GM20431 (cell line): ENCODE data around the gene PDXP.
"Not testable (repeated sequence)": the region's sequence is repeated elsewhere in the genome, so short reads cannot be mapped to it uniquely, and the experiment has no call there.

Source experiments
- in situ Hi-C: fragments of 300-500 bp; cut with MseI, MboI; formaldehyde crosslinking; loops from one replicate; pipeline ENCODE4 v1.15.0; 2020; ENCODE audit warnings: low sequenced_read_pairs; ENCODE audit not compliant: unreplicated experiment

The PDXP gene

DNA sequence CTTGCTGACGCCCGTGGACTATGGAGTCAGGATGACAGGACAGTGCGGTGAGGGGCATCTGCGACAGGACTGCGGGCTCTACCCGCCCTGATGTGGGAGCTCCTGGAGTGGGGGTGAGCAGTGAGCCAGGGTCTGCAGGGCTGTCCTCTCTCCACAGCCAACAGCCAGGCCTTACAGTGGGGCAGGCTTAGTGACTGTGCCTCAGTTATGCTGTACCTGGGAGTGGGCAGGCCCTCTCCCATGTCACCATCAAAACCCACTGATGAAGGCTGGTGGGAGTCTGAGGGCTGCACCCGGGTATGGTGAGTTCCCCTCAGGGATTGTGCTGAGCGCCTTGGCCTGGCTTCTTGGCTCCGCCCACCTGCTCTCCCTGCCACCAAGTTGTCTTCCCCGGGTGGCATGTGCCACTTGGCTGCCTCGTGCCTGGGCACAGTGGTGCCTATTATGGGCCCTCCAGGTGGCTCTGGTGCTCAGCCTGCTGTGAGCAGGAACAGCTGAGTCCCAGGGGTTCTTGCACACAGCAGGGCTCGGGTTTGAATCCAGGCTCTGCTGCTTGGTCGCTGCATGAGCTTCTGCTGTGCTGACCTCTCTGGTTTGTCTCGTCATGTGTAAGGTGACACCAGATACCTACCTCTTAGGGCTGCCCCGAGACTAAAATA, 34.2 kb downstream of the PDXP start:
- in situ Hi-C loops: no loop called here

DNA sequence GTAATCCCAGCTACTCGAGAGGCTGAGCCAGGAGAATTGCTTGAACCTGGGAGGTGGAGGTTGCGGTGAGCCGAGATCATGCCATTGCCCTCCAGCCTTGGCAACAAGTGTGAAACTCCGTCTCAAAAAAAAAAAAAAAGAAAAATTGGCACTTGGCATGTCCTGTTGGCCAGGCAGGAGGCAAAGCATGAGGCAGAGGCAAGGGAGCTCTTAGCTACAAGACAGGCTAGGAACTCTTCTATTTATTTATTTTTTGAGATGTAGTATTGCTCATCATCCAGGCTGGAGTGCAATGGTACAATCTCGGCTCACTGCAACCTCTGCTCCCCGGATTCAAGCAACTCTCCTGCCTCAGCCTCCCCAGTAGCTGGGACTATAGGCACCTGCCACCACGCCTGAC, 35.6 kb downstream of the PDXP start:
- in situ Hi-C loops: not testable (repeated sequence)

DNA sequence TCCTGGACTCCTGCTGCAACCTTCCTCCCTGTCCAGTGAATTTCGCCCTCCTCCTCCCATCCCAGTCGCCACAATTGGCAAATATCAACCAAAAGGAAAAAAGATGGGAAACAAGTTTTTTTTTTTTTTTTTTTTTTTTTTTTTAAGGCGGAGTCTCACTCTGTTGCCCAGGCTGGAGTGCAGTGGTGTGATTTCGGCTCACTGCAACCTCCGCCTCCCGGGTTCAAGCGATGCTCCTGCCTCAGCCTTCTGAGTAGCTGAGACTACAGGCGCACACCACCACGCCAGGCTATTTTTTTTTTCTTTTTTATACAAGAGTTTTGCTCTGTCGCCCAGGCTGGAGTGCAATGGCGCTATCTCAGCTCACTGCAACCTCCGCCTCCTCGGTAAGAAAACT, 37.7 kb downstream of the PDXP start:
- in situ Hi-C loops: not testable (repeated sequence)

DNA sequence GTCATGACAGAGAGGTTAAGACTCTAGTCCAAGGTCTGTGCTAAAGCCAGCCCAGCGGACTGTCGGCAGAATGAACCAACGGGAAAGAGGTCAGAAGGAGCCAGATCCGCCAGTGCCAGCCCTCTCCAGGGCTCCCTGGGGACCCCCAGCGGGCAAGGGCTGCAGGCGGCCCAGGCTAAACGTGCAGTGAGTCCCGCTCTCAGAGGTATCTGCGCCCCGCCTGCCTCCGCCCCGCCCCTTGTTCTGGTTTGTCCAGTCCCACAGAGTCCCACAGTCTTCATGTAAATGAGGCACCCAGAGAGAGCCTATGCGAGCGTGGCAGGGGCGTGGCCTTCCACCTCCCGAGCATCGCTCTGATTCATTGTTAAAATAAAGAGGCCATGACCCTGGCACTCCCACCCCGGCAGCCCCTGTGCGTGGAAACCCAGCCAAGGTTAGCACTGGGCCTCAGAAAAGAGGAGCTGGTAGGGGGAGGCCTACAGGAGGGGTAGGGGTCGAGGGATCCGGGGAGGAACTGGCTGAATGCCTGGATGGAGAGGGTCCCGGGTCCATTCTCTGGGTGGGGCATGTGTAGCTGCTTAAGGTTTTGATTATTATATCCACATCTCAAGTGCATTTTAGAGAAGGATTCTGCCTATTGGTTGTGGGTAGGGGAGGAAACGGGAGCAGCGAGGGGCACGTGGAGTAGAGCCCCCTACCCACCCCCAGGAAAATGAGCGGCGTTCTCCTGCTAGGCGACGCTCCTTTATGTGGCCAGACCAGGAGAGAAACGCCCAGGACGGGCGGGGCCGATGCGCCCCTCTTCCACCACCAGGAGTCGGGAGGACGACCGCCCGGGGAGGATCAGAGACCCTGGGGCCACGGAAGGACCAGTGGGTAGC, 38.4 kb downstream of the PDXP start, which contains the start of gene TRIOBP:
Gene TRIOBP (plus strand): TSS at position 392 of the 881 bp plus-strand sequence. CDS start 4,318 bp downstream, outside the sequence.
- in situ Hi-C loops: no loop called here

DNA sequence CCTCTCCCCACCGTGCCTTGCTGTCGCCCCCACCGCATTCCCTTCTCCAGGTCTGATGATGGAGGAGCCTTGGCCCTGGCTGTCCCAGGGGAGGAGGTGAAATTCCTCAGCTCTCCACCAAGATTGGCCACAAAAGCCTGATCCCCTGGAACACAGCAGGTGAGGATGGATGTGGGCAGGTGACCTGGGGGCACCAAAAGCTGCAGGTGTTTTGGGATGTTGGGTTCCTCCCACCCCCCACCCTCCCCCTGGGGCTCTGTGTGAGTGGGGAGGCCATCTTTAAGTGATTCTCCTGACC, 39.0 kb downstream of the PDXP start:
- in situ Hi-C loops: no loop called here

DNA sequence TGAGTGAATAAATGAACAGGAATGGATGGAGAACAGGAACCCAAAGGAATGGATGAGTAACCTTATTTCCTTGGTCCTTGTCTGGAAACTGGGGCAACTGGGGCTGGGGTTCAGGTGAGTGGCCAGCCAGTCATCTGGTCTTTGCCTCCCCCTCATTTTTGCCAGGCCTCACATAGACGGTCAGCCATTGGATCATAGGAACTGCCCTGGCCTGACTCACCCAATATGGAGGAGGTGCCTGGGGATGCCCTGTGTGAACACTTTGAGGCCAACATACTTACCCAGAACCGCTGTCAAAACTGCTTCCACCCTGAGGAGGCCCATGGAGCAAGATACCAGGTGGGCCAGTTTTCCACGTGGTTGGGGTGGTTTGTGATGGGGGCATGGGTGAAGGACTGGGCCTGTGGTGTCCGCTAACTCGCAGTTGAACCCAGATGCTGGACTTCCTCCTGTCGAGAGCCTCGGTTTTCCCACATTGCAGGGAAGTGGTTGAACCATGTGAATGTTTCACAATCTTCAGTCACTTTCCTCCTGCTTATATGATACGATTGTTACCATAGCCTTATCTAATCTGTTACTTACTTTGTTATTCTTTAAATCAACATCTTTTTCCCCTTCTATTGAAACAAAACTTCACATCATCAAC, 42.7 kb downstream of the PDXP start:
- in situ Hi-C loops: no loop called here

DNA sequence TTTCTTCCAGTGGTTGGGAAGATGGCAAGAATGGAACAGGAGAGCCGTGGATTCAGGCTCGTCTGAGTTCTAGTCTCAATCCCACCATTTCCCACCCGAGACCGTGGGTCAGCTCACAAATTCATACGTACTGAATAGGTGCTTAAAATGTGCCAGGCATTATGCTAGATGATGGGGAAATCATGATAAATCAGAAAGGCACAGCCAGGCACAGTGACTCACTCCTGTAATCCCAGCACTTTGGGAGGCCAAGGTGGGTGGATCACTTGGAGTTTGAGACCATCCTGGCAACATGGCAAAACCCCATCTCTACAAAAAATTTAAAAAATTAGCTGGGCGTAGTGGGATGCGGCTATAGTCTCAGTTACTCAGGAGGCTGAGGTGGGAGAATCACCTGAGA, 45.4 kb downstream of the PDXP start:
- in situ Hi-C loops: no loop called here

DNA sequence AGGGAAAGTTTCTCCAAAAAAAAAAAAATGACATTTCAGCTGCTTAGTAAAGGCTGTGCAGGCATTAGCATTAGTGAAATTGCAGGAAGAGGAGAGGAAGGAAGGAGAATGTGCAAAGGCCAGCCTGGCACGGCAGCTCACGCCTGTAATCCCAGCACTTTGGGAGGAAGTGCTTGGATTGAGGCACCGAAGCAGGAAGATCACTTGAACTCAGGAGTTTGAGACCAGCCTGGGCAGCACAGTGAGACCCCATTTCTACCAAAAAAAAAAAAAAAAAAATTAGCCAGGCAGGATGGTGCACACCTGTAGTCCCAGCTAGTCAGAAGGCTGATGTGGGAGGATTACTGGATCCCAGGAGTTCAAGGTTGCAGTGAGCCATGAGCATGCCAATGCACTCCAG, 46.1 kb downstream of the PDXP start:
- in situ Hi-C loops: no loop called here

DNA sequence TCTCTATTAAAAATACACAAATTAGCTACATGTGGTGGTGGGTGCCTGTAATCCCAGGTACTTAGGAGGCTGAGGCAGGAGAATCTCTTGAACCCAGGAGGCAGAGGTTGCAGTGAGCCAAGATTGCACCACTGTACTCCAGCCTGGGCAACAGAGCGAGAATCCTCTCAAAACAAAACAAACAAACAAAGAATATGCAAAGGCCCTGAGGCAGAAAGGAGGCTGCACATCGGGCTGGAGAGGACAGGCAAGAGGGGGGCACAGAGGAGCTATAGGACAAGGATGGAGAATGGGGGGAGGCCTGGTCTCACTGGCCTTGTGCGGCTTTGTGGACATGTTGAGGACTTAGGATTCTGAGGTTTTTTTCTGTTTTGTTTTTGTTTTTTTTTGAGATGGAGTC, 46.7 kb downstream of the PDXP start:
- in situ Hi-C loops: no loop called here

DNA sequence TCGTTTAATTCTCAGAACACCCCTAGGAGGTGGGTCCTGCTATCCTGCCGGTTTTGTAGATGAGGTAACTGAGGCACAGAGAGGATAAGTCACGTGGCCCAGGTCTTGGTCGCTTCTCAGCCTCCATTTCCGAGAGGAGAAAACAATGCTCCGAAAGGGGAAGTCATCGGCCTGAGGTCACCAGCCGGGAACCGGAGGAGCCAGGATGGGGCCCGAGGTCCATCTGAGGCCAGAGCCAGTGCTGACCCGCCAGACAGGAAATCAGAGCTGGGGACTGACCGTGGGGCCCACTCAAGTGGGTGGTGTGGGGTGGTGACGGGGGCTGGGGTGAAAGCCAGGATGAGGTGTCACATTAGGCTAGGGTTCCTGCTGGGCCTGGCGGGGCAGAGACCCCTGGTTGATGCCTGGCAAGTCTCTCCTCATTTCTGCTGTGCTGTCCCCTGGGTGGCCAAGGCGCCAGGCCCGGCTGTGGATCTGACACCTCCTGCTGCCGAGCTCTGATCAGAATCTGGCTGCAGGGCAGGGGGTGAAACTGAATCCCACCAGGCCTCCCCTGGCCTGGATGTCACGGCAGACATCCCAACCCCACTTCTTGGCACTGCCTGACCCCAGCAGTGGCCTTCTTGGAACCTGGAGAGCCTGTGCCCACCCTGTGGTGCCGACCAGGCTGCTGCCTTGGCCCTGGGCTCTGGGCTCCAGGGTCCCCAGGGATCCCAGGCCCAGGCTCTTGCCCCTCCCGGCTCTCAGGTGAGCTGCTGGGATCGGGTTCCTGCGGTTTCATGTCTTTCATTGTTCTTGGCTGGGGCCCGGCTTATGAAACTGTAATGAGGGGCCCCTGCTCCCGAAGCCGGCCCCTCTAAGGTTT, 50.3 kb downstream of the PDXP start:
- in situ Hi-C loops: no loop called here

DNA sequence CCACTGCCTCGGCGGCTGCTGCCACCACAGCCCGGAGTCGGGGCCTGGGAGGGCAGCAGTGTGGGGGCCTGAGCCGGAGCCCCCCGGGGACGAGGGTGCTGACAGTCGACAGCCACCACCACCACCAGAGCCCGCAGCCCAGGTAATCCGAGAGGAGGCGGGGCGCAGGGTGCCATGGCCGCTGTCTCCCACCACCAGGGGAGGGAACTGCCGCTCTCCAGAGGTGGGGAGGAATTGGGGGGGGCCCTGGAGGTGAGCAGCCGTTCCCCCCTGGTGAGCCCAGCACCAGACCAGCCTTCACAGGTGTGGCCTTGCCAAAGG, 50.9 kb downstream of the PDXP start:
- in situ Hi-C loops: no loop called here

DNA sequence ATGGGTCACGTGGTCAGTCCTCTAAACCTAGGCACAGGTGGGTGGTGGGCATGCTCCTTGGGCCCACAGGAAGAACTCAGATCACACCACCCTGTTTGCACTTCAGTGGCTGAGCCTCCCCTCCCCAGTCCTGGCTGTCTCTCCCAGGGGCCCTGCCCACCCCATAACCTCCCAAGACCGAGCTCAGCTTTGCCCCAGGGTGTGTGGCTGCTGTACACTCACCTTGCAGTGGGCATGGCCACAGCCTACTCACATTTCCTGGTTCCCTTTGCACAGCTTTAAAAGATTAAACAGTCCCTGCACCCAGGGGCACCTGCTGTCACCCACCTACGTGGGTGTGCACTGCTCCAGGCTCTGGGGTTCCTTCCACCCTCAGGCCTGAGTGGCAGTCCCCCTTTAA, 52.2 kb downstream of the PDXP start:
- in situ Hi-C loops: no loop called here

DNA sequence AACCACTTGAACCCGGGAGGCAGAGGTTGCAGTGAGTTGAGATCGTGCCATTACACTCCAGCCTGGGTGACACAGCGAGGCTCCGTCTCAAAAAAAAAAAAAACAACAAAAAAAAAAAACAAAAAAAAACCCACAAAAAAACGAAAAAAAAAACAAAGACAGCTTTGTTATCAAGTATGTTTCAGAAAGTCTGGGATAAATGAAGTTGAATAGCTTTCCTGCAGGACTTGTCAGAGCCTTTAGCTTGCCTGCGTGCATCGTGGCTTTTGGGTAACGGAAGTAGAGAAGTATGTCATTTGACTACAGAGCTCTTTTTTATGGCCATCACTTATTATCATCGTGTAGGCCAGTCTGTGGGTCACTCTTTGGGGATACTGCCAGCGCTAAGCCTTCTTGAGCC, 53.0 kb downstream of the PDXP start:
- in situ Hi-C loops: no loop called here

DNA sequence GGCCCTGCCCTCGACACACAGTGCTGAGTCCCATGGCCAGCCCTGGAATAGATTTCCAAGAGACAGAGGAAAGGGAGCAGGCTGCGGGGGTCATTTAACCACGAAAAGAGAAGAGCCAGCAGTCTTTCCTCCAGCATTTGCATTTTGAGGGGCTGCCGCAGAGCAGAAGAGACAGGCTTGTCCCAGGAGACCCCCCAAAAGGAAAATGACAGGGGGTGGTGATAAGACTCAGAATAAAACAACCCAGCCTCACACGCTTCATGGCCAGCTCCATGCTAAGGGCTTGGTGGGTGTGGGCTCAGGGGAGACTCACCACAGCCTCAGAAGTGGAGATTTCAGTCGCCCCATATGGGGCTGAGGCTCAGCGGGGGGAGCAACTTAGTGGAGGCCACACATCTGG, 55.2 kb downstream of the PDXP start:
- in situ Hi-C loops: no loop called here

DNA sequence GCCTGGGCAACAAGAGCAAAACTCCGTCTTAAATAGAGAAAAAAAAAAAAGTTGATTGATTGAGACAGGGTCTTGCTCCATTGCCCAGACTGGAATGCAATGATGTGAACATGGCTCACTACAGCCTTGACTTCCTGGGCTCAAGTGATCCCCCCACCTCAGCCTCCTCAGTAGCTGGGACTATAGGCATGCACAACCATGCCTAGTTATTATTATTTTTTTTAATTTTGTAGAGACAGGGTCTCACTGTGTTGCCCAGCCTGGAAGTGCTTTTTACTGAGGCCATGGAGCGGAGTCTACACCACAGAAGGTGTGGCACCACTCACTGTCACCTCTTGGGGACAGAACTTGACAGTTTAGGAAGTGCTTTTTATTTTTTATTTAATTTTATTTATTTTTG, 56.1 kb downstream of the PDXP start:
- in situ Hi-C loops: no loop called here

DNA sequence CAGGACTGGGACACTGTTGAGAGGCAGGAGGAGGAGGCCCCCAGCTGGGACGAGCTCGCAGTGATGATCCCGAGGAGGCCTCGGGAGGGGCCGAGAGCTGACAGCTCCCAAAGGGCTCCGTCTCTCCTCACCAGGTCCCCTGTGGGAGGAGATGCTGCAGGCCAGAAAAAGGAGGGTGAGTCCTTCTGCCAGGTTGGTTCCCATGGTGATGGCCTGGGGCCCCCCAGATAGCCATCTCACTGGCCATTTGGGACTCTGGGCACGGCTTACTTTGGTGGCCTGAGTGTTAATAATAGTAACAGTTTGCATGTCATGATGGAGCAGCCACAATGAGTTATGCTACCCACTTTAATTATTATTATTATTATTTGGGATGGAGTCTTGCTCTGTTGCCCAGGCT, 57.2 kb downstream of the PDXP start:
- in situ Hi-C loops: no loop called here
